Liver (tissue), 9 donors: ENCODE measurements around the gene PBX4. TPM values are rescaled to one million over a fixed set of nuclear protein-coding genes. Genes with fewer than 3 reads are reported as not detected.

ENCODE experiments used
- DNase-seq: peaks from one replicate; pipeline ENCODE4 v3.0.0-alpha.2; 2017; ENCODE audit warnings: low spot score
- H3K27ac ChIP-seq, 2 donors: one replicate each; pipeline ENCODE4 v1.7.0; 2013; ENCODE audit warnings: inconsistent platforms in 2 of 2, low read length in 2 of 2, control low read depth in 1 of 2, low read depth in 1 of 2, mild to moderate bottlenecking in 1 of 2
- H3K27me3 ChIP-seq, 4 donors: one replicate each; pipeline versions ENCODE4 v1.6.1 to v1.7.0; 2013; ENCODE audit warnings: low read length in 3 of 4, inconsistent platforms in 1 of 4, mild to moderate bottlenecking in 1 of 4, moderate library complexity in 1 of 4; ENCODE audit not compliant: control insufficient read depth in 4 of 4, insufficient read depth in 4 of 4
- H3K36me3 ChIP-seq, 4 donors: one replicate each; pipeline versions ENCODE4 v1.6.1 to v1.7.0; 2013; ENCODE audit warnings: low read length in 3 of 4, mild to moderate bottlenecking in 3 of 4, low read depth in 1 of 4, moderate library complexity in 1 of 4; ENCODE audit not compliant: control insufficient read depth in 4 of 4, insufficient read depth in 3 of 4
- H3K4me1 ChIP-seq, 4 donors: one replicate each; pipeline versions ENCODE4 v1.6.1 to v1.7.0; 2013; ENCODE audit warnings: low read length in 3 of 4, mild to moderate bottlenecking in 3 of 4, moderate library complexity in 1 of 4; ENCODE audit not compliant: control insufficient read depth in 4 of 4, insufficient read depth in 4 of 4
- H3K4me3 ChIP-seq, 3 donors: one replicate each; pipeline versions ENCODE4 v1.6.1 to v1.7.0; 2013; ENCODE audit warnings: low read length in 3 of 3, control low read depth in 1 of 3, low read depth in 1 of 3, mild to moderate bottlenecking in 1 of 3
- H3K9ac ChIP-seq, 2 donors: one replicate each; pipeline ENCODE4 v1.7.0; 2013; ENCODE audit warnings: low read length in 2 of 2, mild to moderate bottlenecking in 2 of 2, moderate library complexity in 2 of 2, control low read depth in 1 of 2, low read depth in 1 of 2
- H3K9me3 ChIP-seq, 4 donors: one replicate each; pipeline versions ENCODE4 v1.6.1 to v1.7.0; 2013; ENCODE audit warnings: low read length in 3 of 4; ENCODE audit not compliant: control insufficient read depth in 4 of 4
- ATF3 ChIP-seq: IDR thresholded peaks from 2 replicates; pipeline ENCODE4 v1.6.1; 2016; ENCODE audit warnings: antibody characterized with exemption
- CTCF ChIP-seq: fragments of 150-350 bp; IDR thresholded peaks from 2 replicates; pipeline ENCODE4 v1.5.1; 2017; ENCODE audit warnings: improper control_type of control experiment, low read depth, low read length; ENCODE audit not compliant: missing input control
- EGR1 ChIP-seq, 2 donors: IDR thresholded peaks; 2 replicates each; pipeline ENCODE4 v1.6.1; 2016 to 2018; ENCODE audit warnings: antibody characterized with exemption in 2 of 2, low read depth in 2 of 2
- FOXA1 ChIP-seq: IDR thresholded peaks from 2 replicates; pipeline ENCODE4 v1.6.1; 2016; ENCODE audit warnings: antibody characterized with exemption
- FOXA2 ChIP-seq: IDR thresholded peaks from 2 replicates; pipeline ENCODE4 v1.6.1; 2016; ENCODE audit warnings: antibody characterized with exemption
- GABPA ChIP-seq, 2 donors: IDR thresholded peaks in 1 of 2; conservative IDR thresholded peaks in 1 of 2; 2 replicates each; pipeline ENCODE4 v1.6.1; 2016; ENCODE audit warnings: antibody characterized with exemption in 2 of 2, mild to moderate bottlenecking in 1 of 2, moderate library complexity in 1 of 2
- HNF4A ChIP-seq, 2 donors: conservative IDR thresholded peaks; 2 replicates each; pipeline ENCODE4 v1.6.1; 2016; ENCODE audit warnings: antibody characterized with exemption in 2 of 2, mild to moderate bottlenecking in 2 of 2
- HNF4G ChIP-seq: IDR thresholded peaks from 2 replicates; pipeline ENCODE4 v1.6.1; 2016; ENCODE audit warnings: antibody characterized with exemption
- JUND ChIP-seq, 2 donors: IDR thresholded peaks; 2 replicates each; pipeline ENCODE4 v1.6.1; 2016; ENCODE audit warnings: antibody characterized with exemption in 2 of 2
- MAX ChIP-seq: IDR thresholded peaks from 2 replicates; pipeline ENCODE4 v1.6.1; 2016; ENCODE audit warnings: antibody characterized with exemption
- NR2F2 ChIP-seq: IDR thresholded peaks from 2 replicates; pipeline ENCODE4 v1.6.1; 2016; ENCODE audit warnings: antibody characterized with exemption
- RAD21 ChIP-seq, 2 donors: IDR thresholded peaks; 2 replicates each; pipeline ENCODE4 v1.6.1; 2016; ENCODE audit warnings: antibody characterized with exemption in 2 of 2, mild to moderate bottlenecking in 2 of 2
- REST ChIP-seq: IDR thresholded peaks from 2 replicates; pipeline ENCODE4 v1.6.1; 2016; ENCODE audit warnings: antibody characterized with exemption, mild to moderate bottlenecking
- RXRA ChIP-seq, 2 donors: IDR thresholded peaks; 2 replicates each; pipeline ENCODE4 v1.6.1; 2017 to 2018; ENCODE audit warnings: antibody characterized with exemption in 2 of 2, mild to moderate bottlenecking in 1 of 2
- SP1 ChIP-seq: IDR thresholded peaks from 2 replicates; pipeline ENCODE4 v1.6.1; 2018; ENCODE audit warnings: antibody characterized with exemption, mild to moderate bottlenecking
- TAF1 ChIP-seq: conservative IDR thresholded peaks from 2 replicates; pipeline ENCODE4 v1.6.1; 2016; ENCODE audit warnings: antibody characterized with exemption, mild to moderate bottlenecking
- YY1 ChIP-seq: IDR thresholded peaks from 2 replicates; pipeline ENCODE4 v1.6.1; 2016; ENCODE audit warnings: antibody characterized with exemption, mild to moderate bottlenecking
- ZBTB33 ChIP-seq: IDR thresholded peaks from 2 replicates; pipeline ENCODE4 v1.6.1; 2016; ENCODE audit warnings: antibody characterized with exemption
- WGBS: extraction: QIAGEN DNeasy Blood & Tissue Kit; methylation state at CpG from one replicate; pipeline ENCODE4 v1.1.7; 2013; 5-methylcytosine and 5-hydroxymethylcytosine counted together
- polyA plus RNA-seq, 2 donors: library from polyadenylated mRNA; stranded (reverse) in 1 of 2; unstranded in 1 of 2; fragments of 200-250 nt in 1 of 2; fragments of >200 nt in 1 of 2; fragmentation: Nextera tagmentation in 1 of 2; extraction: Ambion mirVana in 1 of 2; gene quantifications; one replicate each; pipeline versions ENCODE4 v1.2.1 to v1.2.3, GENCODE V29; 2013 to 2015
- total RNA-seq, 2 donors: library from RNA; depleted of rRNA; stranded (reverse); fragments of >200 nt; gene quantifications; one replicate each; pipeline ENCODE4 v1.2.3, GENCODE V29; 2014
- donor health status: healthy.
- donor health status: healthy.
- donor health status: healthy.
- donor health status: healthy.
- donor health status: healthy.

The PBX4 gene
- total and polyA plus RNA-seq, 4 donors = 0.19 to 0.59 (median 0.21) TPM; not detected in 1

- no peaks in the 10 kb centered on the region for H3K27me3 ChIP-seq
- WGBS = 86% methylated on average over 26 of the region's 26 CpGs
- no peak for TF ChIP-seq SP1
- TF ChIP-seq ZBTB33 = no peak
- no peak for TF ChIP-seq NR2F2
- no peak for TF ChIP-seq RAD21 (IDR thresholded peaks at IDR 0.05)
- TF ChIP-seq YY1 = no peak
- no peak for TF ChIP-seq MAX
- TF ChIP-seq FOXA2 = no peak
- no peak for TF ChIP-seq CTCF
- no peak for TF ChIP-seq GABPA (IDR thresholded peaks at IDR 0.05 in 1 of 2, conservative IDR thresholded peaks at IDR 0.05 in 1 of 2)
- no peak for TF ChIP-seq REST
- TF ChIP-seq TAF1 = no peak
- no peaks in the 10 kb centered on the region for H3K36me3 ChIP-seq
- H3K9ac ChIP-seq = no peak overlapping the region
- H3K4me3 ChIP-seq = no peak overlapping the region
- H3K4me1 ChIP-seq = no peaks in the 10 kb centered on the region
- H3K9me3 ChIP-seq = no peaks in the 10 kb centered on the region
- no peak for DNase-seq
- no peak overlapping the region for H3K27ac ChIP-seq
Measured at GRCh38 chr19:19561946-19562664, 56.4 kb downstream of the PBX4 start.

- DNase-seq = no peak
- H3K4me3 ChIP-seq = no peak overlapping the region
- WGBS = 68% methylated on average over 4 of the region's 4 CpGs
- H3K9ac ChIP-seq = no peak overlapping the region
- H3K9me3 ChIP-seq = no peaks in the 10 kb centered on the region
- H3K4me1 ChIP-seq = no peaks in the 10 kb centered on the region
- no peaks in the 10 kb centered on the region for H3K27me3 ChIP-seq
- H3K36me3 ChIP-seq = no peaks in the 10 kb centered on the region
- no peak overlapping the region for H3K27ac ChIP-seq
- no peak for TF ChIP-seq NR2F2
- TF ChIP-seq CTCF = no peak
- TF ChIP-seq RAD21 (IDR thresholded peaks at IDR 0.05) = no peak
- TF ChIP-seq GABPA (IDR thresholded peaks at IDR 0.05 in 1 of 2, conservative IDR thresholded peaks at IDR 0.05 in 1 of 2) = no peak
- TF ChIP-seq ATF3 = no peak
- no peak for TF ChIP-seq YY1
- TF ChIP-seq FOXA2 = no peak
- TF ChIP-seq HNF4G = no peak
- TF ChIP-seq MAX = no peak
- TF ChIP-seq FOXA1 = no peak
- no peak for TF ChIP-seq ZBTB33
- no peak for TF ChIP-seq EGR1 (IDR thresholded peaks at IDR 0.05; ENCODE audit: low read depth in 2 of 2)
- no peak for TF ChIP-seq JUND (IDR thresholded peaks at IDR 0.05)
- no peak for TF ChIP-seq HNF4A (conservative IDR thresholded peaks at IDR 0.05)
- TF ChIP-seq TAF1 = no peak
- no peak for TF ChIP-seq RXRA (IDR thresholded peaks at IDR 0.05)
Measured at GRCh38 chr19:19559931-19560330, 58.6 kb downstream of the PBX4 start.
